DMS53 treated with DMSO at 0.1 percent for 48 hours (cell line): ENCODE data around the gene REV3L.
"Not testable (repeated sequence)": the region's sequence is repeated elsewhere in the genome, so short reads cannot be mapped to it uniquely, and the experiment has no call there.

Experiments used
- DNase-seq: peaks from one replicate; lab custom pipeline; 2025; ENCODE audit not compliant: unreplicated experiment; lab: John Stamatoyannopoulos, UW

The REV3L gene

DNA sequence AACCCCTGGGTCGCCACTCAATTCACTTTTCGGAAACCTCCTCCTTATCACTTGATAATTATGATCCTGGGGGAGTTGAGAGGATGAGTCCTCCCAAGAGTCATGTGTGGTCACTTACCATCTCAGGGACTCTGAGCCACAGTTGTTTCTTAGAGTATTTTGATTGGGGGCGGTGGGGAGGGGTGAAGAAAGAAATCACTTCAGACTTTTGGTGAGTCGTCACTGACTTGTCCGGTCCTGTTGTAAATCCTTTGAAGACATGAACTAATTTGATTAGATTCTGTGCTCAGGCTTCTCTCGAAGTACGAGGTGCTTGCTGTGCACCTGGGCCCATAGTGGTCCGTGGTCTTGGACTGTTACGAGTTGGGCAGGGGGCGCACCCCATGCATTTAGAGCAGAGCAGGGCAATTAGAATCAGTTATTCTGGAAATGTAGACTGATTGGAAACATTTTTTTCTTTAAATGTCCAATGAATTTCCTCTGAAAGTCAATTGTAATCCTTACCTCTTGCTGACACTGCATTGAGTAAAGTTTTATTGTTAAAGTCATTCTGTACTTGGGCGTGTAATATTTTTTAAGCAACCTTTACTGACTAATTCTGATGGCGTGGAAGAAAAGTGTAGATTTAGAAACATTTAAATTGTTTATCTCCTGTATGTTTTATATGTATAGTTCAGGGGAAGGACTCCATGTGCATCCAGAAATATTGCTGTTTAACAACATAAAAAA, 222.3 kb downstream of the REV3L start:
- no peak for DNase-seq

- peak; percentile 90 for DNase-seq
Measured at GRCh38 chr6:111259089-111259831, 223.8 kb downstream of the REV3L start.

DNA sequence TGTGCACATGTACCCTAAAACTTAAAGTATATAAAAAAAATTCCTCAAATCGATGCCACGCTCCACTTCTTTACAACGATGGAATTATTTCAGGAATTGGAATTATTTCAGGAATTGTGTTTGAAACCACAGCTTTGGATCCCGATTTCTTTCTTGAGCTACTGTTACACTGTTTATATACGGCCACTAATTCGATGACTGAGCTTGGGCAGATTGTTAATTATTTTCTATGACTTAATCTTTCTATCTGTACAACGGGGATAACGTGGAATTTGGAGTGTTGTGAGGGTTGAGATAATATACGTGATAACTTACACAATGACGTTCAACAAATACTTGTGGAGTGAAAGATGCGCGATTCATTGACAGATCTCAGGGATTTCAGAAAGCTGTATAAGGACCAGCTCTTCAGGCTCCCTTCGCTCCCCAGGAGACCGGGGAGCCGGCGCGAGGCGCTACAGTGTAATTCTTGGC, 224.4 kb downstream of the REV3L start:
- no peak for DNase-seq

DNA sequence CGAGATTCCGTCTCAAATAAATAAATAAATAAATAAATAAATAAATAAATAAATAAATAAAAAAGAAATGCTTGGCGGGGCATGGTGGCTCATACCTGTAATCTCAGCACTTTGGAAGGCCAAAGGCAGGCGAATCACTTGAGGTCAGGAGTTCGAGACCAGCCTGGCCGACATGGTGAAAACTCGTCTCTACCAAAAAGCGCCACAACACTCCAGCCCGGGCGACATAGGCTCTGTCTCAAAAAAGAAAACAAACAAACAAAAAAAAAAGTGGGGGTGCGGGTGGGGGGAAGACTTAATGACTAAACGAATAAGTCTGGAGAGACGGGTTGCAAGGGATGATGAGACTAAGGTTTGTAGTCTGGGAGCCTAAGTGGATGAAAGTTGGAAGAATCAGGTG, 225.0 kb downstream of the REV3L start:
- no peak for DNase-seq

DNA sequence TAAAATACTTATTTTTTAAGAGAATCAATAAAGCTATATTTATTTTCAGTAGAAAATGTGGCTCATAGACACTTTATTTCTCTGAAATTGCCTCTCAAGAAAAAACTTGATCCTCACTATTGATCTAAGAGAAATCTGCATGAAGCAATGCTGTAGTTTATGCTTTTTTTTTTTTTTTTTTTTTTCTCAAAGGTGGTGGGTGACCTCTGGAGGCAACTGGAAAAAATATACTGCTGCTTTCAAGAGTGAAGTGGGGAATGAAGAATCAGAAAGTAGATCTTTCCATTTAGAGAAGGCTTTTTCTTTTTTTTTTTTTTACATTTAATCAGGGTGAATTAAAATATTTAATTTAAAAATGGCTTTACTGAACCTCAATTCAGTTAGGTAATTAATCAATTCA, 226.4 kb downstream of the REV3L start:
- DNase-seq: no peak

- DNase-seq: not testable (repeated sequence)
Measured at GRCh38 chr6:111255838-111256237, 227.2 kb downstream of the REV3L start.

DNA sequence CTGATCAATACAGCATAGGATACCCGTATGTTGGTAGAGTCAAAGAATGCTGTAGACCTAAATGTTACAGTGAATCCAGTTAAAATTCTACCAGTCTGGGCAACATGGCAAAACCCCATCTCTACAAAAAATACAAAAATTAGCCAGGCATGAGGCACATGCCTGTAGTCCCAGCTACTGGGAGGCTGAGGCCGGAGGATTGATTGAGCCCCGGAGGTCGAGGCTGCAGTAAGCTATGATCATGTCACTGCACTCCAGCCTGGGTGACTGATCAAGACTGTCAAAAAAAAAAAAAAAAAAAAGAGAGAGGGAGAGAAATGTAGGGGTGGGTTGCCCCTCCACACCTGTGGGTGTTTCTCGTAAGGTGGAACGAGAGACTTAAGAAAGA, 228.2 kb downstream of the REV3L start:
- DNase-seq: no peak

- no peak for DNase-seq
Measured at GRCh38 chr6:111254004-111254778, 228.8 kb downstream of the REV3L start.

DNA sequence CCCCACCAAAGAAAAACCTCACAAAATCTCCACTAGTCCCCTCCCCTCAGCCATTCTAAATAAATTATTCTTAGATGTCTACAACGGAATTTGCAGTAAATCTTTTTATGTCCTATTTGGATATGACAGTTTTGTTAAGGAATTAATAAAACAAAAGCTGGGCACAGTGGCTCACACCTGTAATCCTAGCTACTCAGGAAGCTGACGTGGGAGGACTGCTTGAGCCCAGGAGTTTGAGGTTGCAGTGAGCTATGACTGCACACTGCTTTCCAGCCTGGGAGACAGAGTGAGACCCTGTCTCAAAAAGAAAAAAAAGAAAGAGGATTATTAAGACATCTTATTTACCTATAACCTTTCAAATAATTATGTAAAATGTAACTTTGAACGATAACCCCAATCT, 230.3 kb downstream of the REV3L start:
- no peak for DNase-seq

- no peak for DNase-seq
Measured at GRCh38 chr6:111250791-111251354, 232.1 kb downstream of the REV3L start.
